GM12878 (cell line): ENCODE data around the gene KRTAP10-11.
"Not testable (repeated sequence)": the region's sequence is repeated elsewhere in the genome, so short reads cannot be mapped to it uniquely, and the experiment has no call there.

Experiments
- CBX5 ChIP-seq: sonication (generic); IDR thresholded peaks from 2 replicates; pipeline ENCODE4 v1.6.1; 2016; ENCODE audit warnings: low read depth, moderate library complexity, mild to moderate bottlenecking, inconsistent platforms
- CTCF ChIP-seq, 3 experiments: IDR thresholded peaks in 2 of 3; conservative IDR thresholded peaks in 1 of 3; 2 replicates each; pipeline ENCODE4 v1.5.1; 2011; ENCODE audit warnings: low read depth in 3 of 3, low read length in 3 of 3, mild to moderate bottlenecking in 3 of 3, control low read depth in 2 of 3, moderate library complexity in 2 of 3, inconsistent platforms in 1 of 3, mixed read lengths in 1 of 3; ENCODE audit not compliant: control insufficient read depth in 2 of 3, insufficient read depth in 1 of 3; ENCODE audit errors: extremely low read depth in 1 of 3
- FOXM1 ChIP-seq: IDR thresholded peaks from 2 replicates; pipeline ENCODE4 v1.6.1; 2012; ENCODE audit warnings: low read depth, mild to moderate bottlenecking, inconsistent platforms, low read length, moderate library complexity
- JUND ChIP-seq: IDR thresholded peaks from 2 replicates; pipeline ENCODE4 v1.6.1; 2012; ENCODE audit warnings: low read depth, mild to moderate bottlenecking, low read length, improper control_type of control experiment, moderate library complexity
- MEF2A ChIP-seq: IDR thresholded peaks from 2 replicates; pipeline ENCODE4 v1.6.1; 2011; ENCODE audit warnings: low read depth, mild to moderate bottlenecking, low read length, moderate library complexity; ENCODE audit not compliant: insufficient read depth
- RAD21 ChIP-seq: IDR thresholded peaks from 2 replicates; pipeline ENCODE4 v1.6.1; 2011; ENCODE audit warnings: mild to moderate bottlenecking, low read depth, low read length, moderate library complexity; ENCODE audit not compliant: insufficient read depth
- RB1 ChIP-seq: fragments of 450-650 bp; formaldehyde crosslinking; IDR thresholded peaks from 2 replicates; pipeline ENCODE4 v1.6.1; 2017; ENCODE audit warnings: mild to moderate bottlenecking, borderline replicate concordance
- SMAD1 ChIP-seq: fragments of 450-650 bp; IDR thresholded peaks from 2 replicates; pipeline ENCODE4 v1.6.1; 2018; ENCODE audit warnings: mild to moderate bottlenecking, low read depth; ENCODE audit not compliant: partially characterized antibody
- ZNF687 ChIP-seq: fragments of 450-650 bp; IDR thresholded peaks from 2 replicates; pipeline ENCODE4 v1.6.1; 2017; ENCODE audit warnings: mild to moderate bottlenecking, moderate library complexity

- TF ChIP-seq FOXM1; SMAD1; CTCF (IDR thresholded peaks at IDR 0.05 in 2 of 3, conservative IDR thresholded peaks at IDR 0.05 in 1 of 3; ENCODE audit: control insufficient read depth in 2 of 3, extremely low read depth in 1 of 3, insufficient read depth in 1 of 3, low read depth in 3 of 3, low read length in 3 of 3); RB1; CBX5; ZNF687; MEF2A; JUND; RAD21: not testable (repeated sequence)
These were observed 18.9 kb upstream of the KRTAP10-11 start for GRCh38 chr21:44627181-44627822.
